AG09309 (cell line): ENCODE data around the gene CTH.
"Not testable (repeated sequence)": the region's sequence is repeated elsewhere in the genome, so short reads cannot be mapped to it uniquely, and the experiment has no call there.

ENCODE experiments used
- DNase-seq: peaks from one replicate; pipeline ENCODE4 v3.0.0-alpha.2; 2010; ENCODE audit warnings: low read depth
- H3K4me3 ChIP-seq: 2 replicates; pipeline ENCODE4 v1.5.1; 2011; ENCODE audit warnings: mild to moderate bottlenecking, low read depth, low read length, moderate library complexity; ENCODE audit not compliant: control insufficient read depth
- CTCF ChIP-seq: IDR thresholded peaks from 2 replicates; pipeline ENCODE4 v1.5.1; 2011; ENCODE audit warnings: mild to moderate bottlenecking, low read depth, low read length, inconsistent platforms; ENCODE audit not compliant: insufficient read depth, control insufficient read depth; ENCODE audit errors: missing control alignments

The CTH gene

GRCh38 chr1:70405780-70406416 is 5.2 kb upstream of the CTH start:
- no peak overlapping the region for H3K4me3 ChIP-seq
- TF ChIP-seq CTCF: no peak
- DNase-seq: no peak

- DNase-seq: no peak
- no peak overlapping the region for H3K4me3 ChIP-seq
- no peak for TF ChIP-seq CTCF
Observed at GRCh38 chr1:70409136-70409535, 1.9 kb upstream of the CTH start.

- no peak for TF ChIP-seq CTCF
- no peak for DNase-seq
- H3K4me3 ChIP-seq: peak overlapping the region; percentile 92
Observed at GRCh38 chr1:70411360-70411844, 334 bp downstream of the CTH start.

GRCh38 chr1:70415882-70416281 is 4.8 kb downstream of the CTH start:
- no peak for TF ChIP-seq CTCF
- no peak overlapping the region for H3K4me3 ChIP-seq
- DNase-seq: no peak

GRCh38 chr1:70418973-70419734 is 8.1 kb downstream of the CTH start:
- not testable (repeated sequence) for H3K4me3 ChIP-seq, DNase-seq

GRCh38 chr1:70420320-70420719 is 9.3 kb downstream of the CTH start:
- TF ChIP-seq CTCF: no peak
- no peak for DNase-seq
- no peak overlapping the region for H3K4me3 ChIP-seq
